PC-3 (cell line): ENCODE results near the gene PDAP1. TPM values are rescaled to one million over a fixed set of nuclear protein-coding genes. Genes with fewer than 3 reads are reported as not detected.
"Not testable (repeated sequence)": the region's sequence is repeated elsewhere in the genome, so short reads cannot be mapped to it uniquely, and the experiment has no call there.

Experiments used
- ATAC-seq: fragments of 200-7000 bp; cut with Tn5 transposase; 2 replicates; pipeline ENCODE4 v1.9.1; 2020; ENCODE audit warnings: mild to moderate bottlenecking, moderate library complexity
- BruUV-seq: library from RNA; stranded (reverse); fragments of 400-500 nt; replicated peaks from 2 replicates; lab custom pipeline; 2021; lab: Mats Ljungman, UMichigan
- CTCF ChIA-PET: fragments of 300-600 bp; sonication (Branson Sonifier 250); formaldehyde crosslinking; loops from one replicate; lab custom pipeline; 2022; ENCODE audit warnings: antibody characterized with exemption; lab: Charles Lee
- POLR2A ChIA-PET: fragments of 300-600 bp; sonication (Branson Sonifier 250); formaldehyde crosslinking; loops from one replicate; lab custom pipeline; 2022; ENCODE audit warnings: antibody characterized with exemption; ENCODE audit not compliant: unreplicated experiment; lab: Charles Lee
- DNase-seq: peaks from one replicate; pipeline ENCODE4 v3.0.0-alpha.2; 2015
- H2AFZ ChIP-seq: fragments of 300-600 bp; sonication (generic); 2 replicates; pipeline ENCODE4 v1.6.0; 2016; ENCODE audit warnings: antibody characterized with exemption, low read length
- H3F3A ChIP-seq: fragments of 300-600 bp; sonication (generic); one replicate; pipeline ENCODE4 v1.6.0; 2017; ENCODE audit warnings: antibody characterized with exemption, low read length, control low read depth, mild to moderate bottlenecking; ENCODE audit not compliant: unreplicated experiment
- H3K27ac ChIP-seq: fragments of 300-600 bp; sonication (generic); 2 replicates; pipeline ENCODE4 v1.5.1; 2016; ENCODE audit warnings: mild to moderate bottlenecking, low read length
- H3K27me3 ChIP-seq: fragments of 300-600 bp; sonication (generic); 2 replicates; pipeline ENCODE4 v1.6.1; 2016; ENCODE audit warnings: low read length, mixed read lengths
- H3K36me3 ChIP-seq: fragments of 300-600 bp; sonication (generic); 2 replicates; pipeline ENCODE4 v1.6.1; 2016; ENCODE audit warnings: low read depth, mixed run types, low read length, mixed read lengths
- H3K4me1 ChIP-seq: fragments of 300-600 bp; sonication (generic); 2 replicates; pipeline ENCODE4 v1.5.1; 2016; ENCODE audit warnings: low read length; ENCODE audit not compliant: insufficient read depth
- H3K4me2 ChIP-seq: fragments of 300-600 bp; sonication (generic); 2 replicates; pipeline ENCODE4 v1.6.0; 2016; ENCODE audit warnings: low read length
- H3K4me3 ChIP-seq: fragments of 300-600 bp; sonication (generic); 2 replicates; pipeline ENCODE4 v1.5.1; 2016; ENCODE audit warnings: mild to moderate bottlenecking, low read length, mixed read lengths
- H3K79me2 ChIP-seq: fragments of 300-600 bp; sonication (generic); 2 replicates; pipeline ENCODE4 v1.6.1; 2017; ENCODE audit warnings: low read length, mixed read lengths
- H3K9ac ChIP-seq: fragments of 300-600 bp; sonication (generic); 2 replicates; pipeline ENCODE4 v1.6.0; 2016; ENCODE audit warnings: mild to moderate bottlenecking, low read length
- H3K9me2 ChIP-seq: fragments of 300-600 bp; sonication (generic); replicated peaks from 2 replicates; pipeline ENCODE4 v1.6.1; 2016; ENCODE audit warnings: mixed run types, low read length, mixed read lengths
- H3K9me3 ChIP-seq: fragments of 300-600 bp; sonication (generic); 2 replicates; pipeline ENCODE4 v1.6.1; 2016; ENCODE audit warnings: low read length, mixed read lengths
- H4K20me1 ChIP-seq: fragments of 300-600 bp; sonication (generic); 2 replicates; pipeline ENCODE4 v1.6.1; 2016; ENCODE audit warnings: low read length, mixed read lengths
- EZH2 ChIP-seq: fragments of 300-600 bp; sonication (generic); IDR thresholded peaks from one replicate; pipeline ENCODE4 v1.6.1; 2017; ENCODE audit warnings: antibody characterized with exemption, mild to moderate bottlenecking, low read length; ENCODE audit not compliant: unreplicated experiment
- EZH2phosphoT487 ChIP-seq: fragments of 300-600 bp; sonication (generic); IDR thresholded peaks from 2 replicates; pipeline ENCODE4 v1.6.1; 2018; ENCODE audit warnings: mild to moderate bottlenecking, antibody characterized with exemption, low read length, borderline replicate concordance
- intact Hi-C: fragments of 100-400 bp; cut with micrococcal nuclease; formaldehyde crosslinking; loops from 2 replicates; pipeline ENCODE4 v1.9.0; 2023
- total RNA-seq: library from RNA; depleted of rRNA; stranded (reverse); fragments of >200 nt; gene quantifications from 2 replicates; pipeline ENCODE4 v1.2.3, GENCODE V29; 2014
- TF ChIP-seq, protein P1 (sequence below): fragments of 300-600 bp; sonication (generic); conservative IDR thresholded peaks from 2 replicates; pipeline ENCODE4 v1.5.1; 2017; ENCODE audit warnings: antibody characterized with exemption, low read depth, mild to moderate bottlenecking, low read length

The PDAP1 gene
- total RNA-seq, 1 experiment from 2014 or later, result 58.6 TPM

DNA sequence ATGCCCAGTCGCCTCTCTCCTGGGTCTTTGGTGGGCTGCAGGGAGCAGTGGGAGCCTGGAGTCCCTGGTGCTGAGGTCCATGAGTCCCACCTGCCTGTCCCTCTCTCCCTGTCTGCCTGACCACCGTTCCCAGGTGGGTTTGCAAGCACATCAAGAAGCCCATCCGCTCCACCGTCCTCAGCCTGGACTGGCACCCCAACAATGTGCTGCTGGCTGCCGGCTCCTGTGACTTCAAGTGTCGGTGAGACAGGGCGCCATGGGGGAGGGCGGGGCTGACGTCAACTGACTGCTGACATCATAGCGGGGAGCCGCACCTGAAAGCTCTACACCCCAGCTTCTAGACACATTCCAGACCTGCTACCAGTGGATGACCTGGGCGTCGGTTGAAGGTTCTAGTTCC, 18.6 kb downstream of the PDAP1 start:
- Histone ChIP-seq H3K79me2 (no peaks in the 10 kb centered on the region), H3K9ac (no peak overlapping the region), H3K27ac (no peak overlapping the region), H4K20me1 (0 out of 2 replicates have a peak, but pooled peaks cover 2% of the 10 kb centered on the region), H3F3A (no peaks in the 10 kb centered on the region), H3K9me2 (no peaks in the 10 kb centered on the region), H3K4me1 (no peaks in the 10 kb centered on the region), H3K36me3 (peaks cover 13% of the 10 kb centered on the region; the same call in 1 of the 2 replicates), H3K27me3 (no peaks in the 10 kb centered on the region), H3K4me3 (no peak overlapping the region), H3K9me3 (no peaks in the 10 kb centered on the region), H3K4me2 (no peak overlapping the region), H2AFZ (no peak overlapping the region)
- DNase-seq (no peak), ATAC-seq (no peak)
- ChIA-PET CTCF (no interaction called here), POLR2A (no interaction called here)
- intact Hi-C loops, result no loop called here
- TF ChIP-seq EZH2phosphoT487 (no peak), EZH2 (no peak)
- TF ChIP-seq, protein P1, sequence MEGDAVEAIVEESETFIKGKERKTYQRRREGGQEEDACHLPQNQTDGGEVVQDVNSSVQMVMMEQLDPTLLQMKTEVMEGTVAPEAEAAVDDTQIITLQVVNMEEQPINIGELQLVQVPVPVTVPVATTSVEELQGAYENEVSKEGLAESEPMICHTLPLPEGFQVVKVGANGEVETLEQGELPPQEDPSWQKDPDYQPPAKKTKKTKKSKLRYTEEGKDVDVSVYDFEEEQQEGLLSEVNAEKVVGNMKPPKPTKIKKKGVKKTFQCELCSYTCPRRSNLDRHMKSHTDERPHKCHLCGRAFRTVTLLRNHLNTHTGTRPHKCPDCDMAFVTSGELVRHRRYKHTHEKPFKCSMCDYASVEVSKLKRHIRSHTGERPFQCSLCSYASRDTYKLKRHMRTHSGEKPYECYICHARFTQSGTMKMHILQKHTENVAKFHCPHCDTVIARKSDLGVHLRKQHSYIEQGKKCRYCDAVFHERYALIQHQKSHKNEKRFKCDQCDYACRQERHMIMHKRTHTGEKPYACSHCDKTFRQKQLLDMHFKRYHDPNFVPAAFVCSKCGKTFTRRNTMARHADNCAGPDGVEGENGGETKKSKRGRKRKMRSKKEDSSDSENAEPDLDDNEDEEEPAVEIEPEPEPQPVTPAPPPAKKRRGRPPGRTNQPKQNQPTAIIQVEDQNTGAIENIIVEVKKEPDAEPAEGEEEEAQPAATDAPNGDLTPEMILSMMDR, result no peak
- no TSS peak for BruUV-seq

DNA sequence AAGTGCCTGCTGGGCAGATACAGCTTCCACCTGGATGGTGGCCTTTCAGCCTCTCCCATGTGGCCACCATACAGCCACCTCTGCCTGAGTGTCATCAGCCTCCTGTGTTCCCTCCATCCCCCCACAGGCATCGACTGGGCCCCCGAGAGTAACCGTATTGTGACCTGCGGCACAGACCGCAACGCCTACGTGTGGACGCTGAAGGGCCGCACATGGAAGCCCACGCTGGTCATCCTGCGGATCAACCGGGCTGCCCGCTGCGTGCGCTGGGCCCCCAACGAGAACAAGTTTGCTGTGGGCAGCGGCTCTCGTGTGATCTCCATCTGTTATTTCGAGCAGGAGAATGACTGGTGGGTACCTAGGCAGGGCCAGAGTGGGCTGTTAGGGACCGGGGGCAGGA, 20.5 kb downstream of the PDAP1 start:
- CTCF ChIA-PET, result interaction anchor here (0.6 kb wide), 1 partner anchor 364 kb away, joined by 4 read pairs; no protein-coding TSS in a partner anchor
- no peaks in the 10 kb centered on the region for H3F3A ChIP-seq
- H3K9ac ChIP-seq, result no peak overlapping the region
- no peaks in the 10 kb centered on the region for H4K20me1 ChIP-seq
- H3K27ac ChIP-seq, result no peak overlapping the region
- ATAC-seq (no peak), DNase-seq (no peak)
- no peaks in the 10 kb centered on the region for H3K4me1 ChIP-seq
- intact Hi-C loops, result no loop called here
- TF ChIP-seq EZH2 (no peak), EZH2phosphoT487 (no peak)
- TF ChIP-seq, protein P1, result no peak
- H3K4me2 ChIP-seq, result no peak overlapping the region
- H3K36me3 ChIP-seq, result peaks cover 13% of the 10 kb centered on the region; the same call in 1 of the 2 replicates
- no peak overlapping the region for H3K4me3 ChIP-seq
- POLR2A ChIA-PET, result no interaction called here
- BruUV-seq, result no TSS peak
- H3K9me2 ChIP-seq, result no peaks in the 10 kb centered on the region
- no peak overlapping the region for H2AFZ ChIP-seq
- peaks cover 6% of the 10 kb centered on the region; the same call in 1 of the 2 replicates for H3K79me2 ChIP-seq
- H3K27me3 ChIP-seq, result no peaks in the 10 kb centered on the region
- no peaks in the 10 kb centered on the region for H3K9me3 ChIP-seq

DNA sequence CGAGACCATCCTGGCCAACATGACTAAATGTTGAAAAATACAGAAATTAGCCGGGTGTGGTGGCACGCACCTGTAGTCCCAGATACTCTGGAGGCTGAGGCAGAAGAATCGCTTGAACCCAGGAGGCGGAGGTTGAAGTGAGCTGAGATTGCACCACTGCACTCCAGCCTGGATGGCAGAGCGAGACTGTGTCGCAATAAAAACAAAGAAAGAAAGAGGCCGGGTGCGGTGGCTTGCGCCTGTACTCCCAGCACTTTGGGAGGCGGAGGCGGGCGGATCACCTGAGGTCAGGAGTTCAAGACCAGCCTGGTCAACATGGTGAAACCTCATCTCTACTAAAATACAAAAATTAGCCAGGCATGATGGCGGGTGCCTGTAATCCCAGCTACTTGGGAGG, 21.2 kb downstream of the PDAP1 start:
- POLR2A ChIA-PET, H2AFZ ChIP-seq, H3K27me3 ChIP-seq, H3K27ac ChIP-seq, H3K9ac ChIP-seq, ATAC-seq, H3F3A ChIP-seq, H4K20me1 ChIP-seq, H3K4me3 ChIP-seq, BruUV-seq, H3K9me2 ChIP-seq, H3K79me2 ChIP-seq, H3K9me3 ChIP-seq, intact Hi-C loops, DNase-seq, H3K4me2 ChIP-seq, H3K4me1 ChIP-seq: not testable (repeated sequence)
- CTCF ChIA-PET, result interaction anchor here (0.6 kb wide), 1 partner anchor 364 kb away, joined by 4 read pairs; no protein-coding TSS in a partner anchor
- peaks cover 13% of the 10 kb centered on the region; the same call in 1 of the 2 replicates for H3K36me3 ChIP-seq
